Peyer's patch (tissue), 4 donors: ENCODE measurements around the gene IGF1R.

Experiments
- POLR2A ChIP-seq, 2 donors: fragments of 450-650 bp; IDR thresholded peaks; one replicate each; pipeline ENCODE4 v1.5.1; 2017; ENCODE audit warnings: antibody characterized with exemption in 2 of 2, mild to moderate bottlenecking in 2 of 2, moderate library complexity in 2 of 2
- TF ChIP-seq, protein P1 (sequence below), 6 experiments: fragments of 450-650 bp in 4 of 6; fragments of 200-600 bp in 2 of 6; sonication (generic) in 1 of 6; IDR thresholded peaks; one replicate each; pipeline ENCODE4 v1.5.1; 2017 to 2019; ENCODE audit warnings: antibody characterized with exemption in 6 of 6, mild to moderate bottlenecking in 3 of 6, moderate library complexity in 1 of 6

DNA sequence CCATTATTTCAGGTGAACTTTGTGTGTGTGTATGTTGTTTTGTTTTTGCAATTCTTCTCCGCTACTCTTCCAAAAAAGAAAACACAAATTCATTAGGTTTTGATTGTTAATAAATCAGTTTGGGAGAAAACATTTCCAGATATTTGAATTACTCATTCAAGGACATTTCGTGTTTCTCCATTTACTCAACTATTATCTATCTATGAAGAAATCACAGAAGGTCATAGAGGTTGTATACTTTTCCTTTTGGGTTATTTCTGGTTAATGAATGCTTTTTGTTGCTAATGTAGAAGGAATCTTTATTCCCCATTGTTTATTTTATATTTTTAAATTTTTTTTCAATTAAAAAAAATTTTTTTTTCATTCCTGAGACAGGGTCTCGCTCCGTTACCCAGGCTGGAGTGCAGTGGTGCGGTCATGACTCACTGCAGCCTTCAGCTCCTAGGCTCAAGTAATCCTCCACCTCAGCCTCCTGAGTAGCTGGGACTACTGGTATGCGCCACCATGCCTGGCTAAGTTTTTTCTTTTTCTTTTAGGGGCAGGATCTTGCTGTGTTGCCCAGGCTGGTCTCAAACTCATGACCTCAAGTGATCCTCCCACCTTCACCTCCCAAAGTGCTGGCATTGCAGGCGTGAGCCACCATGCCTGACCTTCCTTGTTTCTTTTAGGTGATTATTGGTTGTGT is 28.4 kb downstream of the IGF1R start:
- TF ChIP-seq, protein P1, sequence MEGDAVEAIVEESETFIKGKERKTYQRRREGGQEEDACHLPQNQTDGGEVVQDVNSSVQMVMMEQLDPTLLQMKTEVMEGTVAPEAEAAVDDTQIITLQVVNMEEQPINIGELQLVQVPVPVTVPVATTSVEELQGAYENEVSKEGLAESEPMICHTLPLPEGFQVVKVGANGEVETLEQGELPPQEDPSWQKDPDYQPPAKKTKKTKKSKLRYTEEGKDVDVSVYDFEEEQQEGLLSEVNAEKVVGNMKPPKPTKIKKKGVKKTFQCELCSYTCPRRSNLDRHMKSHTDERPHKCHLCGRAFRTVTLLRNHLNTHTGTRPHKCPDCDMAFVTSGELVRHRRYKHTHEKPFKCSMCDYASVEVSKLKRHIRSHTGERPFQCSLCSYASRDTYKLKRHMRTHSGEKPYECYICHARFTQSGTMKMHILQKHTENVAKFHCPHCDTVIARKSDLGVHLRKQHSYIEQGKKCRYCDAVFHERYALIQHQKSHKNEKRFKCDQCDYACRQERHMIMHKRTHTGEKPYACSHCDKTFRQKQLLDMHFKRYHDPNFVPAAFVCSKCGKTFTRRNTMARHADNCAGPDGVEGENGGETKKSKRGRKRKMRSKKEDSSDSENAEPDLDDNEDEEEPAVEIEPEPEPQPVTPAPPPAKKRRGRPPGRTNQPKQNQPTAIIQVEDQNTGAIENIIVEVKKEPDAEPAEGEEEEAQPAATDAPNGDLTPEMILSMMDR (IDR thresholded peaks at IDR 0.05) = no peak
- TF ChIP-seq POLR2A (IDR thresholded peaks at IDR 0.05) = no peak
